Hepatic stellate cell (primary cell): Measurements from ENCODE around the gene EPB41L5.

Experiments
- DNase-seq: peaks from one replicate; pipeline ENCODE4 v3.0.0; 2011; ENCODE audit warnings: low spot score

EPB41L5 gene

GRCh38 chr2:120225549-120226065 lies 212.7 kb downstream of the EPB41L5 start:
- no peak for DNase-seq

- no peak for DNase-seq
These were observed 213.4 kb downstream of the EPB41L5 start for GRCh38 chr2:120226316-120226715.

DNA sequence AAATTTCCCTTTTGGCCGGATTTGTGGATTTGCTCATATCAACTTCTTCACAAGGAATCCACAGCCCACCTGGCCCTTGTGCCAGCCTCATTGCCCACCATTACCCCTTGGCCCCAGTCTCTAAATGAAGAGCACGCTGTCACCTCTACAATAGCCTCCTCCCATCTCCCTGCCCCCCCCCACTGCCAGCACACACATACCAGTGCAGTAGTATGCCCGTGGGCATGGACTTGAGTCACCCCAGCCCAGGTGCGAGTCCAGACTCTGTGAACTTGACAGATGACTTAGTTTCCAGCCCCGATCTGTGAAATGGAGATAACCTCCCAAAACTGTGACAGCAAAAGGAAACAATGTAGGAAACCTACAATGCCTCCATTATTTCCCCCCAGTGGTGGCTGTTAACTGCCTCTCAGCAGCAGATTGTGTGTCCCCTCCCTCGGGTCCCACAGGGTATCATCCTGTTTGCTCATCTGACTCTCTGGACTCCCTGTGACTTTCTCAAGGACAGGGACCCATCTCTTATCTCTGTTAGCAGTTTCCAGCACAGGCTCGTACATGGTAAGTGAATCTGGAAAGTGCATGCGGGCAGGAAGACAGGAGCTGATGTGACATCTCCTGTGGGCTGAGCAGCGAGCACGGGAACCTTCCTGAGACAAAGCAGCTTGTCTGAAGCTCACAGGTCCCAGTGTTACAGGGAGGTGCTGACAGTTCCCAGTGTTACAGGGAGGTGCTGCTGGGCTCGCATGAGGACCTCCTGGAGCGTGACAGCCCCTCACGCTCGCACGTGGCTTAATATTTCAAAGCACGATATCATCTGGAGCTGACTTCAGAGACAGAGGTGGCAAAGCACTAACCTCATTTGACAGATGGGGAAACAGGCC lies 214.5 kb downstream of the EPB41L5 start:
- no peak for DNase-seq

DNA sequence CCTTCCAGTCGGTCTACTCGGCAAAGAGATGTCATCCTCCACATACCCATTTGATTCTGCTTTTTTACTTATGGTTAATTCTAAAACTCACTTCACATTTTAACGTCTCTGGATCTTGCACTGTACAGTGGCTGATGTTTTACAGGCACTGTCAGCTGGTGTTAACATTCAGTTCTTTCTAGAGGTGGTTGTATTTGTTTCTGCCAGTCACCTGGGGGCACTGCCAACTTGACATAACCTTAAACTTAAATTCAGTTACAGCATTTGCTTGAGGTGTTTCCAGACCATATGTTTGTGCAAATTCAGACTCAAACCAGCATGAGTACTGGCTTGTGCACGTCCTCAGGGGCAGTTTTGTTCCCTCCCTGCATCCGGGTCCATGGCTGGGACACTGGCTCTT lies 215.6 kb downstream of the EPB41L5 start:
- no peak for DNase-seq
